NOMO-1 (cell line): ENCODE measurements around the gene HECTD3.
A peak's percentile ranks its signal among the peaks of the same experiment; 100 is the strongest.
"Not testable (repeated sequence)": the region's sequence is repeated elsewhere in the genome, so short reads cannot be mapped to it uniquely, and the experiment has no call there.

Source experiments
- DNase-seq, 2 experiments: peaks; one replicate each; lab custom pipeline; 2025; ENCODE audit not compliant: unreplicated experiment in 2 of 2; lab: John Stamatoyannopoulos, UW

Gene HECTD3

DNA sequence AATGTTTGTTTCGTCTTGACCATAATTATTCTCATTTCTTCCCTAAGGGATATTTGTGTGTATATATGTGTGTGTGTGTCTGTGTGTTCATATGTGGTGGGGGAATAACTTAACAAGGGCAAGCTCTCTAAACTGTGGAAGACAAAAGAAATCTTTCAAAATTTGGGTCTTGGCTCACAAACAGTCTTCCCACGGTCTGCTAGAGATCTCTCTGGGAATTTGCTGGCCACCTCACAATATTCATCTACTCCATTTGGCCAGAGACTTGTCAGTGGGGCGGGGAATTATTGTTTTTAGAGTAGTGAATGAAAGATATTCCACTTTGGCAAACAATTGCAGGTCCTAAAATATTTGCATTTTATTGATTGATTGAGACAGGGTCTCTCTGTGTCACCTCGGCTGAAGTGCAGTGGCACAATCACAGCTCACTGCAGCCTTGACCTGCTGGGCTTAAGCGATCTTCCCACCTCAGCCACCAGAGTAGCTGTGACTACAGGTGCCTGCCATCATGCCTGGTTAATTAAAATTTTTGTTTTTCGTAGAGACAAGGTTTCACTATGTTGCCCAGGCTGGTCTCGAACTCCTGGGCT, 16.7 kb downstream of the HECTD3 start:
- no peak for DNase-seq

- no peak for DNase-seq
Measured at GRCh38 chr1:44988531-44989156, 22.5 kb downstream of the HECTD3 start.

GRCh38 chr1:44985747-44986359, 25.3 kb downstream of the HECTD3 start:
- DNase-seq: peak; percentile 43 to 75

DNA sequence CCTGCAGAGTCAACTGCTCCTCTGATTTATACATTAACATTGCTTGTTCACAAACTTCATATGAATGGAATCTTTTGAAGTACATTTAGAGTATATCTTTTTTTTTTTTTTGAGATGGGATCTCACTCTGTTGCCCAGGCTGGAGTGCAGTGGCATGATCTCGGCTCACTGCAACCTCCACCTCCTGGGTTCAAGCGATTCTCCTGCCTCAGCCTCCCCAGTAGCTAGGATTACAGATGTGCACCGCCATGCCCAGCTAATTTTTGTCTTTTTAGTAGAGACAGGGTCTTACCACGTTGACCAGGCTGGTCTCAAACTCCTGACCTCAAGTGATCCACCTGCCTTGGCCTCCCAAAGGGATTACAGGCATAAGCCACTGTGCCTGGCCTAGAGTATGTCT, 33.8 kb downstream of the HECTD3 start:
- not testable (repeated sequence) for DNase-seq

DNA sequence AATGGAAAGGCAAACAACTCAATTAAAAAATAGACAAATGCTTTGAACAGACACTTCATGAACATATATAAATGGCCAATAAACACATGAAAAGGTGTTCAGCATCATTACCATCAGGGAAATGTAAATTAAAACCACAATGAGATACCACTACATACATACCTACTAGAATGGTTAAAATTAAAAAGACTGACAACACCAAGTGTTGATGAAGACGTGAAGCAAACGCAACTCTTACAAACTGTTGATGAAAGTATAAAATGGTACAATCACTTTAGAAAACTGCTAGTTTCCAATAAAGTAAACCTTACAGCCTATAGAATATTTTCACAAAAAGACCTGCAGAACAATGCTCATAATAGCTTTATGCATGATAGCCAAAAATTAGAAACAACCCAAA, 34.9 kb downstream of the HECTD3 start:
- DNase-seq: no peak

DNA sequence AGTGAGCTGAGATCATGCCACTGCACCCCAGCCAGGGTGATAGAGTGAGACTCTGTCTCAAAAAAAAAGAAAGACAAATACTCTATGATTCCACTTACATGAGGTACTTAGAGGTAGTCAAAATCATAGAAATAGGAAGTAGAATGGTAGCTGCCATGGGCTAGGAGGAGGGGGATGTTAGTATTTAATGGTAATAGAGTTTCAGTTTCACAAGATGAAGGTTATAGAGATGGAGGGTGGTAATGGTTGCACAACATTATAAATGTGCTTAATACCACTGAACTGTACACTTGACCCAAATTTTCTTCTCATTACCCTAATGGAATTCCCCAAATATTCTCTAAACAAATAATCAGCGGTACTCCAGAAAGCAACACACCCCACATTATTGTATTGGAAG, 37.5 kb downstream of the HECTD3 start:
- DNase-seq: peak; percentile 20 to 57

DNA sequence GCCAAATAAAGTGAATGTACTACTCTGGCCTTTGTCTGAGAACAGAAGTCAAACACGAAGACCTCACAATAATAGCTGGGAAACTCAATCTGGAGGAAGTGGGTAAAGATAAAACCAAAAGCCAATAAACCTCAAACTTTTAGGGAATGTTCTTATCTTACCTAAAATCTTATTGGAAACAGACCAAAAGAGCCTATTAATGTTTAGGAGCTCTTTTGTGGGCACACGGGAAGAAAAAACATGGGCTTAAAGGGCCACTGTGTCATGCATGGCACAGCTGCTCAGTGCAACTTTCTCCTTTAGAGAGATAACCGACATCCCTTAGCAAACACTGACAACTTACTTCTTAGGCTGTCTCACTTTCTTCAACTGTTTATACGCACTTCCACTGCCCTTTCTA, 40.8 kb downstream of the HECTD3 start:
- DNase-seq: no peak

DNA sequence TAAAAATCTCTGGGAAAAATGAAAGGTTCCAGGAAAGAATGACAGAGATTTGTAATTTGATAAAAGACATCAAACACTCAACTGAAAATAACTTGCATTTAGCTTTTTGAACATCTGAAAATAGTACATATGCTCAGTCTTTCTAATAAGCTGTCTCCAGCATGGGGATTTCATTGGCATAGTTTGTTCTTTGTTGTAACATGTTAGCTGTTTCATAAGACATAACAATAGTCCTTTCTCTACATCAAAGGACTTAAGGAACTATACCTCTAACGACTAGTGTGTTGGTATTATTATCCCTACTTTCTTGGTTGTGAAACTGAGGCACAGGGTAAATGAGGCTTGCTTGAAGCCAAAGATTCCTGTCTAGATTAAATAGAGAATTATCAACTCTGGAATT, 46.7 kb downstream of the HECTD3 start:
- no peak for DNase-seq

DNA sequence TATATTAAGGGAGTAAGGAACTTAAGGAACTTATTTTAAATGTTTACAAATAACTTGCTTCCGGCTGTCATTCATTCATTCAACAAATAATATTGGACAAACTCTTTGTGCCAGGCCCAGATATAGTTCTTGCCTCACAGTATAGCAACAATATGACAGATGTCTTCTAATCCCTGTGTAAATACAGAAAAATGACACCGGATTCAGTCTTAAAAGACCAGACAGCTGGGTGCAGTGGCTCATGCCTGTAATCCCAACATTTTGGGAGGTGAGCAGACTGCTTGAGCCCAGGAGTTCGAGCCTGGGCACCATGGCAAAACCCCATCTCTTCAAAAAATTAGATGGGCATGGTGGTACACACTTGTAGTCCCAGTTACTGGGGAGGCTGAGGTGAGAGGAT, 48.4 kb downstream of the HECTD3 start:
- no peak for DNase-seq

DNA sequence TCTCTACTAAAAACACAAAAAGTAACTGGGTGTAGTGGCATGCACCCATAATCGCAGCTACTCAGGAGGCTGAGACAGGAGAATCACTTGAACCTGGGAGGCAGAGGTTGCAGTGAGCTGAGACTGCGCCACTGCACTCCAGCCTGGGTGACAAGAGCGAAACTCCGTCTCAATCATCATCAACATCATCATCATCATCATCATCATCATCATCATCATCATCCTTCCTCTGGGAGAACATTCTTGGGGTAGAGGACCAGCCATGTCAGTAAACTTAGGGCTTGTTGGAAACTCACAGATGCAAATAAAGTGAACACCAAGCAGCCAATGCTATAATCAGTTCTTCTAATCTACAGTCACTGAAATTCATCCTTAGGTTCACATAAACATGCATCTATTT, 49.1 kb downstream of the HECTD3 start:
- not testable (repeated sequence) for DNase-seq

- not testable (repeated sequence) for DNase-seq
Measured at GRCh38 chr1:44957566-44957965, 53.6 kb downstream of the HECTD3 start.

GRCh38 chr1:44956077-44956476, 55.0 kb downstream of the HECTD3 start:
- not testable (repeated sequence) for DNase-seq
